Chondrocyte (in vitro differentiated cells): ENCODE measurements around the gene KRT86. TPM values are rescaled to one million over a fixed set of nuclear protein-coding genes. Genes with fewer than 3 reads are reported as not detected.
"Not testable (repeated sequence)": the region's sequence is repeated elsewhere in the genome, so short reads cannot be mapped to it uniquely, and the experiment has no call there.

Experiments used
- DNase-seq: peaks from one replicate; pipeline ENCODE4 v3.0.0; 2021; ENCODE audit warnings: mixed read lengths, low spot score
- H3K27ac Mint-ChIP-seq: one replicate; pipeline ENCODE4 v1.8.0; 2021; ENCODE audit warnings: mild to moderate bottlenecking, moderate library complexity, mixed read lengths; ENCODE audit not compliant: unreplicated experiment
- H3K27me3 Mint-ChIP-seq: 2 replicates; pipeline ENCODE4 v1.8.0; 2021; ENCODE audit warnings: low read depth, mixed read lengths
- H3K36me3 Mint-ChIP-seq: 2 replicates; pipeline ENCODE4 v1.8.0; 2021; ENCODE audit warnings: low read depth, mixed read lengths
- H3K4me1 Mint-ChIP-seq: 2 replicates; pipeline ENCODE4 v1.8.0; 2021; ENCODE audit warnings: low read depth, mild to moderate bottlenecking, mixed read lengths
- H3K4me3 Mint-ChIP-seq: one replicate; pipeline ENCODE4 v1.8.0; 2021; ENCODE audit warnings: mild to moderate bottlenecking, moderate library complexity, mixed read lengths; ENCODE audit not compliant: unreplicated experiment
- H3K9me3 Mint-ChIP-seq: 2 replicates; pipeline ENCODE4 v1.8.0; 2021; ENCODE audit warnings: low read depth, mixed read lengths
- total RNA-seq: library from RNA; stranded (reverse); gene quantifications from 3 replicates; pipeline ENCODE4 v1.2.1, GENCODE V29; 2021
- TF ChIP-seq, protein P1 (sequence below): fragments of 200-600 bp; sonication (generic); IDR thresholded peaks from 2 replicates; pipeline ENCODE4 v1.5.0; 2021; ENCODE audit warnings: antibody characterized with exemption, mild to moderate bottlenecking, moderate library complexity

KRT86 gene
- total RNA-seq, 1 donor from 2014 or later = 0.67 TPM

DNA sequence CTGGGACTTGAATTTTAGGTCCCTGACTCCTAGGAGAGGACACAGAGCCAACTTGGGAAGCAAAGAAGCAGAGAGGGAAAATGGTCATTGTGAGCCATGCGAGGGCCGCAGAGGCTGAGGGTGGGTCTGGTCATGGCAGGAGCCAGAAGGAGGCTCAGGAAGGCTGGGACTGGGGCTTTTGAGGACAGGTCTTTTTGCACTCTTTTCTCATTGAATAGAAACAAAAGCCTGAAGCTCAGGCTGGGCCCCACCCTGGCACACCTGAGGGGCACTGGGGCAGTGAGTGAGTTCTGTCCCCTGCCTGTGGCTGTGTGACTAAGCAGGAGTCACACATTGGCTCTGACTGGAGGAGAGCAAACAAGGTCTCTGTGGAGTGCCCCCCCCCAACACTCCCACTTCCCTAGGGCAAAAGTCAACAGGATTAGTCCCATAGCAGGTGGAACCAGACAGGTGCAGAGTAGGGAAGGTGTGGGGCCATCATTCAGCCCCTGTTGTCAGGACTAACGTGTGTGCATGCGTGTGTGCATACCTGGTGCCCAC lies 38.6 kb upstream of the KRT86 start:
- H3K4me3 Mint-ChIP-seq = no peak overlapping the region
- no peaks in the 10 kb centered on the region for H3K36me3 Mint-ChIP-seq
- H3K9me3 Mint-ChIP-seq = no peaks in the 10 kb centered on the region
- H3K27ac Mint-ChIP-seq = no peak overlapping the region
- peaks cover 63% of the 10 kb centered on the region for H3K4me1 Mint-ChIP-seq
- no peaks in the 10 kb centered on the region for H3K27me3 Mint-ChIP-seq
- no peak for DNase-seq
- TF ChIP-seq, protein P1, sequence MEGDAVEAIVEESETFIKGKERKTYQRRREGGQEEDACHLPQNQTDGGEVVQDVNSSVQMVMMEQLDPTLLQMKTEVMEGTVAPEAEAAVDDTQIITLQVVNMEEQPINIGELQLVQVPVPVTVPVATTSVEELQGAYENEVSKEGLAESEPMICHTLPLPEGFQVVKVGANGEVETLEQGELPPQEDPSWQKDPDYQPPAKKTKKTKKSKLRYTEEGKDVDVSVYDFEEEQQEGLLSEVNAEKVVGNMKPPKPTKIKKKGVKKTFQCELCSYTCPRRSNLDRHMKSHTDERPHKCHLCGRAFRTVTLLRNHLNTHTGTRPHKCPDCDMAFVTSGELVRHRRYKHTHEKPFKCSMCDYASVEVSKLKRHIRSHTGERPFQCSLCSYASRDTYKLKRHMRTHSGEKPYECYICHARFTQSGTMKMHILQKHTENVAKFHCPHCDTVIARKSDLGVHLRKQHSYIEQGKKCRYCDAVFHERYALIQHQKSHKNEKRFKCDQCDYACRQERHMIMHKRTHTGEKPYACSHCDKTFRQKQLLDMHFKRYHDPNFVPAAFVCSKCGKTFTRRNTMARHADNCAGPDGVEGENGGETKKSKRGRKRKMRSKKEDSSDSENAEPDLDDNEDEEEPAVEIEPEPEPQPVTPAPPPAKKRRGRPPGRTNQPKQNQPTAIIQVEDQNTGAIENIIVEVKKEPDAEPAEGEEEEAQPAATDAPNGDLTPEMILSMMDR = no peak

DNA sequence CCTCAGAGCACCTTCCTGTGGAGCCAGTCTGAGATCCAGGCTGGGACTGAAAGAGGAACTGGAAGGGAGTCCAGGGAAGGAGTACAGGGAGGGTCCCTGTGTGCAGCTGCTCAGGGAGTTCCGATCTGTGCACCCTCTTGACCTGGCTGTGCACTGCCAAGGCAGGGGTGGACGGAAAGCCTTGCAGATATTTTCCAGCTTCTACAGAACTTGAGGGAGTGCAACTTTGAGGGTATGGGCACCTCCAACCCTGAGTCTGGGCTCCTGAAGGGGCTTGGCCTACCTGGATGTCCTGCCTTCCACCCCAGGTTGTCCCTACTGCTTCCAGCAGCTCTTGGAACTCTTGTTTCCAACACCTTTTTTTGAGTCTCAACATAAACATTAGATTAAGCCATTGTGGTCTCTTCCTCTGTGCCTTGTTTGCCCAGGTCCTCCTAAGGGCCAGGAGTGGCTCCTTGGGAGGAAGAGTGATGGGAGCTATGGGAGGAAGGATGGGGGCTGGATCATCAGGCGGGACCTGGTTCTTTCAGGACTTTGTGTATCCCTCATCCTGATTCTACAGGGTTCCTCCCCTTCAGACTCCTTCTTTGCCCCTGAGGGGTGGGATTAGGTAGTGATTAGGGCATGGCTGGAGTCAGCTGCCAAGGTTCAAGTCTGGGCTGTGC lies 37.9 kb upstream of the KRT86 start:
- Mint-ChIP-seq H3K27me3 (no peaks in the 10 kb centered on the region), H3K9me3 (no peaks in the 10 kb centered on the region), H3K27ac (no peak overlapping the region), H3K4me3 (no peak overlapping the region), H3K4me1 (peaks cover 60% of the 10 kb centered on the region), H3K36me3 (no peaks in the 10 kb centered on the region)
- DNase-seq = no peak
- TF ChIP-seq, protein P1 = no peak

DNA sequence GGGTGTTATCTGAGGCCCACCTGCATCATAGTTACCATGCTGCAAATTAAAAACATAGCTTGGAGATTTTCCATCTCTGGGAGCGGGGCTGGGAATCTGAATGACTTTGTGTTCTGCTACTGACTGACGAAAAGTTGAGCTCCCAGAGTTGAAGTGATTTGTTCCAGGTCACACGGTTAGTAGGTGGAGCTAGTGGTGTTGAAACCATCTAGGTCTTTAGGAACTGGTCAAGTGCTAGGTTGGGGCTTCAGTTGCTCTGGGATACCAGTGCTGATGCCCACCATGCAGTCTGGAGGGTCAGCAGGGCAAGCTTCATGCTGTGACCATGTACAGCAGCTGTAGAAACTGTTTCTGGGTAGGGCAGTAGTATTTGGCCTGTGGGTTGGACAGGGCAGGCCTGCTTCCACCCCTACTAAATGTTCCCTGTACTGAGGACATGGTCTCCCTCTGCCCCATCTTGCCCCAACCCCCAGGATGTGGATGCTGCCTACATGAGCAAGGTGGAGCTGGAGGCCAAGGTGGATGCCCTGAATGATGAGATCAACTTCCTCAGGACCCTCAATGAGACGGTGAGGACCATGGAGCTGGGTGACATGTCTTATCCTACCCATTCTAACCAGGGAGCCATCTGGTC lies 36.1 kb upstream of the KRT86 start:
- Mint-ChIP-seq H3K27ac (no peak overlapping the region), H3K36me3 (no peaks in the 10 kb centered on the region), H3K4me3 (no peak overlapping the region), H3K27me3 (no peaks in the 10 kb centered on the region), H3K9me3 (no peaks in the 10 kb centered on the region), H3K4me1 (peaks cover 62% of the 10 kb centered on the region)
- TF ChIP-seq, protein P1 = no peak
- DNase-seq = no peak

DNA sequence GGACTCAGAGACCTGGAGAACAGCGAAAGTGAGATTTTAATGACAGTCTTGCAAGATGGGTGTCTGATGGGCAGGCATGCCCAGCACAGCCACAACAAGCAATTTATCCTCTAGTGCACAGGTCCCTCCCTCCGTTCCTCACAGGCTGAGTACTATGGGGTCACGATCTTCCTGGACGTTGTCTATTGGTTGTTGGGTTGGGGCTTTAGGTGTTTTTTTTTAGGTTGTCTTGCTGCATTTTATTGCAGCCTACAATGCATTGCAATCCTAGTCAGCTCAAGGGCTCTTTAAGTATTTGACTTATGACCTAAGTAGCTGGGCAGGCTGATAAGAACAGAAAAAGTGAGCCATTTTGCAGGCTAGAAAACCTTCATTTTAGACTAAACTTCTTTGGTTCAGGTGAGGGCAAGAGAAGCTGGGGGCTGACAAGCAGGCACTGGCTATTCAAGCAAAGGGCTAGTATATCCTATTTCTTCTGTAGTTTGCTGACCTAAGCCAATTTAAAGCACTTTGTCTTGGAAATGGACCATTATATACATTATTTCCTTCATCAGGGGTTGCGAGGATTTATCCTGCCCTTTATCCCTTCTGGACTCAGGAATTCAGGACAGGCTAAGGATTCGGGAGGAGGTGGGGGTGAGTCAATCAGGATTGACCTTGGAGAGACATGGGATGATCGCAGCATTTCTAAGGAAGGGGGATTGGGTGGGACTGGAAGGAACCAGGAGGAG lies 35.4 kb upstream of the KRT86 start:
- Mint-ChIP-seq H3K4me1 (peaks cover 65% of the 10 kb centered on the region), H3K27ac (peak overlapping the region; percentile 65), H3K9me3 (no peaks in the 10 kb centered on the region), H3K4me3 (no peak overlapping the region), H3K27me3 (no peaks in the 10 kb centered on the region), H3K36me3 (no peaks in the 10 kb centered on the region)
- TF ChIP-seq, protein P1 = no peak
- no peak for DNase-seq

DNA sequence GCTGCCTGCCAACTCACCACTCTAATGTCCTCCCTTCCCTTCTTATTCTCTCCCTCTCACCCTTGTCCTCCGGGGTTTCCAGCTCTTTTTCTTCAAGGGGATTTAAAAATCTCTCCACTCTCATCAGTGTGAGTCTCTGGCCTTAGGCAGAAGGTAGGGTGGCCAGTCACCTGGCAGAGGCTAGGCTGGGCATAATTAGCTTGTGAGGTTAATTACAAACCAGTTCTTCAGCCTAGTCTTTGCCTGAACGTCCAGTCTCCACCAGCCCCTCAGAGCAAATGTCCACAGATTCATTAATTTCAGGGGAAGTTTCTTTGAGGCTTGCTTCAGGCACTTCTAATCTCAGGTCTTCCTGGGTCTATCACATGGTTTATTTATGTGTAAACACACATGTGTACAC lies 34.7 kb upstream of the KRT86 start:
- Mint-ChIP-seq H3K4me1 (peaks cover 65% of the 10 kb centered on the region), H3K36me3 (no peaks in the 10 kb centered on the region), H3K27me3 (no peaks in the 10 kb centered on the region), H3K9me3 (no peaks in the 10 kb centered on the region), H3K4me3 (no peak overlapping the region), H3K27ac (no peak overlapping the region)
- TF ChIP-seq, protein P1 = no peak
- no peak for DNase-seq

DNA sequence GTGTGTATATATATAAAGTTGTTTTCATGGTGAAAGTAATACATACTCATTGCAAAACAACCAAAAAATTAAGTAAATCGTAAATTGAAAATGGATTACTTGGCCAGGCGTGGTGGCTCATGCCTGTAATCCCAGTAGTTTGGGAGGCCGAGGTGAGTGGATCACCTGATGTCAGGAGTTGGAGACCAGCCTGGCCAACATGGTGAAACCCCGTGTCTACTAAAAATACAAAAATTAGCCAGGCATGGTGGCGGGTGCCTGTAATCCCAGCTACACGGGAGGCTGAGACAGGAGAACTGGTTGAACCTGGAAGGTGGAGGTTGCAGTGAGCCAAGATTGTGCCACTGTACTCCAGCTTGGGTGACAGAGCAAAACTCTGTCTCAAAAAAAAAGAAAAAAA lies 34.2 kb upstream of the KRT86 start:
- H3K27ac Mint-ChIP-seq, DNase-seq, H3K27me3 Mint-ChIP-seq, H3K36me3 Mint-ChIP-seq, H3K4me3 Mint-ChIP-seq, H3K9me3 Mint-ChIP-seq: not testable (repeated sequence)
- peaks cover 66% of the 10 kb centered on the region for H3K4me1 Mint-ChIP-seq
